Measurements from ENCODE around the gene FTO. TPM values are rescaled to one million over a fixed set of nuclear protein-coding genes. Genes with fewer than 3 reads are reported as not detected.

The FTO gene
- total and polyA plus RNA-seq, 2 experiments from 2014 or later: 46.8 to 77.7 TPM

- Histone ChIP-seq H3K27me3 (peaks cover 3% of the 10 kb centered on the region), H2AFZ (no peak overlapping the region), H4K20me1 (ENCODE audit: insufficient read depth, poor library complexity, severe bottlenecking) (no peaks in the 10 kb centered on the region), H3K4me3 (no peak overlapping the region), H3K9me3 (ENCODE audit: low read depth) (no peaks in the 10 kb centered on the region), H3K27ac (no peak overlapping the region), H3K79me2 (no peaks in the 10 kb centered on the region), H3K9me2 (replicated peaks; ENCODE audit: insufficient read depth) (no peaks in the 10 kb centered on the region), H3K4me1 (ENCODE audit: insufficient read depth) (peaks cover 31% of the 10 kb centered on the region), H3K4me2 (peak overlapping the region; percentile 67), H3K36me3 (replicated peaks; ENCODE audit: insufficient read depth, low read depth) (no peaks in the 10 kb centered on the region)
- no peak for TF ChIP-seq EZH2phosphoT487 (IDR thresholded peaks at IDR 0.05; ENCODE audit: low read depth, severe bottlenecking, unreplicated experiment)
- DNase-seq (ENCODE audit: low spot score): peak; percentile 50
- WGBS (ENCODE audit: low lambda C conversion rate, missing lambda C conversion rate): 38% methylated on average over 22 of the region's 22 CpGs
Observed at GRCh38 chr16:54171626-54172537, 467.9 kb downstream of the FTO start.

DNA sequence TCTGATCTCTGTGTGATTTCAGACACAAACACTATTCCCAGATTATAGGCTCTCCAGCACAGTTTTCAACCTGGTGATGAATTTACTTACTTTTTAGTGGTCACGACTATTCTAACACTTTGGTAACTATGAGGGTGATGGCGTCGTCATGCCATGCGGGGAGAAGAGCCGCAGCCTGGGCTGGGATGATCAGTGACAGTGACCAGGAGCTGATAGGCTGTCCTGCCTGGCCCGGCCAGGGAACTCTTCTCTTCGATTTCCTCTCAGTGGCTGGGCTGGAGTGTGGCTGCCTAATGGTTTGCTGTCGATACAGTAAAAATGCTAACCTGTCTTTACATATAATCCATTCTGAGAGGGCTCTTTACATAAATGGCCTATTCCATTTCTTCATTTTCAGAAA, 469.5 kb downstream of the FTO start:
- no peaks in the 10 kb centered on the region for H4K20me1 ChIP-seq (ENCODE audit: insufficient read depth, poor library complexity, severe bottlenecking)
- H3K36me3 ChIP-seq (replicated peaks; ENCODE audit: insufficient read depth, low read depth): no peaks in the 10 kb centered on the region
- H2AFZ ChIP-seq: no peak overlapping the region
- 83% methylated on average over 8 of the region's 8 CpGs for WGBS (ENCODE audit: low lambda C conversion rate, missing lambda C conversion rate)
- no peak overlapping the region for H3K27ac ChIP-seq
- no peaks in the 10 kb centered on the region for H3K9me2 ChIP-seq (replicated peaks; ENCODE audit: insufficient read depth)
- H3K9me3 ChIP-seq (ENCODE audit: low read depth): no peaks in the 10 kb centered on the region
- TF ChIP-seq EZH2 (IDR thresholded peaks at IDR 0.05; ENCODE audit: borderline replicate concordance) (no peak), EZH2phosphoT487 (IDR thresholded peaks at IDR 0.05; ENCODE audit: low read depth, severe bottlenecking, unreplicated experiment) (no peak)
- TF ChIP-seq, protein P1, sequence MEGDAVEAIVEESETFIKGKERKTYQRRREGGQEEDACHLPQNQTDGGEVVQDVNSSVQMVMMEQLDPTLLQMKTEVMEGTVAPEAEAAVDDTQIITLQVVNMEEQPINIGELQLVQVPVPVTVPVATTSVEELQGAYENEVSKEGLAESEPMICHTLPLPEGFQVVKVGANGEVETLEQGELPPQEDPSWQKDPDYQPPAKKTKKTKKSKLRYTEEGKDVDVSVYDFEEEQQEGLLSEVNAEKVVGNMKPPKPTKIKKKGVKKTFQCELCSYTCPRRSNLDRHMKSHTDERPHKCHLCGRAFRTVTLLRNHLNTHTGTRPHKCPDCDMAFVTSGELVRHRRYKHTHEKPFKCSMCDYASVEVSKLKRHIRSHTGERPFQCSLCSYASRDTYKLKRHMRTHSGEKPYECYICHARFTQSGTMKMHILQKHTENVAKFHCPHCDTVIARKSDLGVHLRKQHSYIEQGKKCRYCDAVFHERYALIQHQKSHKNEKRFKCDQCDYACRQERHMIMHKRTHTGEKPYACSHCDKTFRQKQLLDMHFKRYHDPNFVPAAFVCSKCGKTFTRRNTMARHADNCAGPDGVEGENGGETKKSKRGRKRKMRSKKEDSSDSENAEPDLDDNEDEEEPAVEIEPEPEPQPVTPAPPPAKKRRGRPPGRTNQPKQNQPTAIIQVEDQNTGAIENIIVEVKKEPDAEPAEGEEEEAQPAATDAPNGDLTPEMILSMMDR (IDR thresholded peaks at IDR 0.05; ENCODE audit: poor library complexity): no peak
- peaks cover 40% of the 10 kb centered on the region for H3K4me1 ChIP-seq (ENCODE audit: insufficient read depth)
- no peak overlapping the region for H3K4me2 ChIP-seq
- no peak overlapping the region for H3K4me3 ChIP-seq
- peaks cover 3% of the 10 kb centered on the region for H3K27me3 ChIP-seq
- no peak for DNase-seq (ENCODE audit: low spot score)
- no peaks in the 10 kb centered on the region for H3K79me2 ChIP-seq

DNA sequence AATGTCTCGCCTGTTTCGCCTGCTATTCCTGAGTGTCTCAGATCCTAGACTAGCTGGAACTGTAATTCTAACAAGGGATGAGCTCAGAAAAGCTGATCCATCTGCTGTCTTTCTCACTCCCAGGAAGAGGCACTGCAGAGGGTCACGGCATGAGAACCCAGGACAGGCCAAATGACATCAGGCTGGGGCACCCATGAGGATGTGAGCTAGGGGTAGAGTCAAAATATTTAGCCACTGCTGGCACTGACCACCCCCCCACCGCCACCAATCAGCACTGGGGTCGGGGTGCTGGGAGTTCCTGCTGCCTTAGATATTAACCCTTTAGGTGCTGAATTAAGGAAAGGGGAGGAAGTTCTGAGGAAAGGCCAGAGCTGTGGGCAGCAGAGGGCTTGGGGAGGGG, 470.2 kb downstream of the FTO start:
- Histone ChIP-seq H3K27ac (no peak overlapping the region), H3K27me3 (peaks cover 3% of the 10 kb centered on the region), H3K9me2 (replicated peaks; ENCODE audit: insufficient read depth) (no peaks in the 10 kb centered on the region), H3K4me3 (no peak overlapping the region), H3K79me2 (no peaks in the 10 kb centered on the region), H3K4me2 (no peak overlapping the region), H3K9me3 (ENCODE audit: low read depth) (no peaks in the 10 kb centered on the region), H2AFZ (no peak overlapping the region), H3K36me3 (replicated peaks; ENCODE audit: insufficient read depth, low read depth) (no peaks in the 10 kb centered on the region), H4K20me1 (ENCODE audit: insufficient read depth, poor library complexity, severe bottlenecking) (no peaks in the 10 kb centered on the region), H3K4me1 (ENCODE audit: insufficient read depth) (peaks cover 46% of the 10 kb centered on the region)
- TF ChIP-seq, protein P1 (IDR thresholded peaks at IDR 0.05; ENCODE audit: poor library complexity): no peak
- TF ChIP-seq EZH2phosphoT487 (IDR thresholded peaks at IDR 0.05; ENCODE audit: low read depth, severe bottlenecking, unreplicated experiment) (no peak), EZH2 (IDR thresholded peaks at IDR 0.05; ENCODE audit: borderline replicate concordance) (no peak)
- 53% methylated on average over 5 of the region's 5 CpGs for WGBS (ENCODE audit: low lambda C conversion rate, missing lambda C conversion rate)
- DNase-seq (ENCODE audit: low spot score): no peak

- Histone ChIP-seq H3K4me3 (no peak overlapping the region), H4K20me1 (ENCODE audit: insufficient read depth, poor library complexity, severe bottlenecking) (no peaks in the 10 kb centered on the region), H3K9me2 (replicated peaks; ENCODE audit: insufficient read depth) (no peaks in the 10 kb centered on the region), H3K4me1 (ENCODE audit: insufficient read depth) (peaks cover 46% of the 10 kb centered on the region), H3K36me3 (replicated peaks; ENCODE audit: insufficient read depth, low read depth) (no peaks in the 10 kb centered on the region), H3K79me2 (no peaks in the 10 kb centered on the region), H3K27ac (no peak overlapping the region), H3K27me3 (peaks cover 3% of the 10 kb centered on the region), H3K9me3 (ENCODE audit: low read depth) (no peaks in the 10 kb centered on the region), H2AFZ (no peak overlapping the region), H3K4me2 (peak overlapping the region; percentile 68)
- no peak for DNase-seq (ENCODE audit: low spot score)
- TF ChIP-seq, protein P1 (IDR thresholded peaks at IDR 0.05; ENCODE audit: poor library complexity): no peak
- TF ChIP-seq EZH2phosphoT487 (IDR thresholded peaks at IDR 0.05; ENCODE audit: low read depth, severe bottlenecking, unreplicated experiment): no peak
- TF ChIP-seq EZH2 (IDR thresholded peaks at IDR 0.05; ENCODE audit: borderline replicate concordance): no peak
Observed at GRCh38 chr16:54174750-54175149, 470.8 kb downstream of the FTO start.

All from hepatocyte (in vitro differentiated cells).